ENCODE measurements around the gene E4F1. TPM values are rescaled to one million over a fixed set of nuclear protein-coding genes. Genes with fewer than 3 reads are reported as not detected.

The E4F1 gene
- total and polyA plus RNA-seq, 10 of the 15 experiments (the other 5 are each of a cell fraction or from before 2014, with no cell fraction given) = 0.23 to 36.5 (median 14.5) TPM

GRCh38 chr16:2278956-2279800 is 55.8 kb downstream of the E4F1 start:
- 68% methylated on average over 25 of the region's 26 CpGs for WGBS (ENCODE audit: insufficient coverage, insufficient replicate concordance, low lambda C conversion rate, missing lambda C conversion rate)
- POLR2A ChIA-PET = interaction anchor here (0.6 kb wide), 1 partner anchor 64 kb away, joined by 3 read pairs; no protein-coding TSS in a partner anchor
- TF ChIP-seq NFIC (IDR thresholded peaks at IDR 0.05; ENCODE audit: low read depth, low read length) = no peak
- no peak for TF ChIP-seq PML (IDR thresholded peaks at IDR 0.05; ENCODE audit: low read length)
- TF ChIP-seq TARDBP (IDR thresholded peaks at IDR 0.05; ENCODE audit: borderline replicate concordance) = no peak
- TF ChIP-seq YY1 (IDR thresholded peaks at IDR 0.05; ENCODE audit: low read depth, low read length) = no peak
- TF ChIP-seq WRNIP1 (IDR thresholded peaks at IDR 0.05; ENCODE audit: borderline replicate concordance, low read depth, low read length) = no peak
- TF ChIP-seq ZBED1 (IDR thresholded peaks at IDR 0.05; ENCODE audit: borderline replicate concordance) = no peak
- TF ChIP-seq ZNF687 (IDR thresholded peaks at IDR 0.05) = no peak
- no peak for TF ChIP-seq BMI1 (IDR thresholded peaks at IDR 0.05; ENCODE audit: borderline replicate concordance)
- TF ChIP-seq PAX8 (IDR thresholded peaks at IDR 0.05) = no peak
- TF ChIP-seq SREBF2 (IDR thresholded peaks at IDR 0.05; ENCODE audit: low read length) = no peak
- TF ChIP-seq NFYA (IDR thresholded peaks at IDR 0.05; ENCODE audit: borderline replicate concordance, low read depth, low read length) = no peak
- TF ChIP-seq MEF2A (IDR thresholded peaks at IDR 0.05; ENCODE audit: insufficient read depth, low read depth, low read length) = no peak
- no peak for TF ChIP-seq KAT2A (conservative IDR thresholded peaks at IDR 0.05; ENCODE audit: control insufficient read depth, low read depth, low read length)
- TF ChIP-seq HSF1 (IDR thresholded peaks at IDR 0.05; ENCODE audit: low read depth, low read length) = no peak
- TF ChIP-seq GATAD2B (conservative IDR thresholded peaks at IDR 0.05; ENCODE audit: low read depth) = no peak
- TF ChIP-seq STAT3 (IDR thresholded peaks at IDR 0.05; ENCODE audit: low read depth, low read length) = no peak
- no peak for TF ChIP-seq RFX5 (IDR thresholded peaks at IDR 0.05; ENCODE audit: low read depth, low read length)
- TF ChIP-seq SUPT20H (IDR thresholded peaks at IDR 0.05; ENCODE audit: borderline replicate concordance, control insufficient read depth, low read depth, low read length) = no peak

More at GRCh38 chr16:2278956-2279800, 55.8 kb downstream of the E4F1 start:
- DNase-seq (ENCODE audit: low read depth, low spot score) = no peak
- no TSS peak for BruUV-seq (replicated peaks)
- no peak for FAIRE-seq
- no peaks in the 10 kb centered on the region for H3K79me2 ChIP-seq (ENCODE audit: control insufficient read depth, insufficient read depth, low read length)
- H4K20me1 ChIP-seq (ENCODE audit: control insufficient read depth, insufficient read depth) = no peaks in the 10 kb centered on the region
- H3K36me3 ChIP-seq (ENCODE audit: control insufficient read depth in 2 of 2, insufficient read depth in 2 of 2, low read length in 1 of 2) = no peaks in the 10 kb centered on the region
- H3K27ac ChIP-seq (ENCODE audit: control insufficient read depth, insufficient read depth) = no peak overlapping the region
- H3K9ac ChIP-seq (ENCODE audit: control insufficient read depth, insufficient read depth, low read length) = no peak overlapping the region
- H3K4me3 ChIP-seq = no peak overlapping the region
- in situ Hi-C loops (cut with MboI) = no loop called here
- RAD21 ChIA-PET (ENCODE audit: unreplicated experiment) = no interaction called here
- CTCF ChIA-PET = interaction anchor here (0.7 to 1.0 kb wide), 2 partner anchors 144 to 161 kb away, joined by 3 to 5 read pairs; no protein-coding TSS in a partner anchor
- no peaks in the 10 kb centered on the region for H3K27me3 ChIP-seq (replicated peaks in 1 of 2; ENCODE audit: control insufficient read depth in 2 of 2, insufficient read depth in 2 of 2, low read length in 1 of 2)
- SMC1A ChIA-PET (ENCODE audit: uncharacterized antibody, unreplicated experiment) = interaction anchor here (0.7 kb wide), 1 partner anchor 20 kb away, joined by 3 read pairs; no protein-coding TSS in a partner anchor
- H2AFZ ChIP-seq (ENCODE audit: control insufficient read depth, low read depth, low read length) = no peak overlapping the region
- no peak for ATAC-seq
- intact Hi-C loops (cut with micrococcal nuclease; ENCODE audit: unreplicated experiment) = no loop called here
- no peak overlapping the region for H3K4me2 ChIP-seq (ENCODE audit: control insufficient read depth, insufficient read depth)
- H3K9me3 ChIP-seq (replicated peaks; ENCODE audit: control insufficient read depth, insufficient read depth, low read length) = no peaks in the 10 kb centered on the region
- no peaks in the 10 kb centered on the region for H3K4me1 ChIP-seq (ENCODE audit: control insufficient read depth, insufficient read depth, low read length)
